Activated T-cell treated with anti-CD3 and anti-CD28 coated beads, Interleukin-2, amount 50 U/mL, for 4 hours (primary cell): Measurements from ENCODE around the gene ODAD3. TPM values are rescaled to one million over a fixed set of nuclear protein-coding genes. Genes with fewer than 3 reads are reported as not detected.
"Not testable (repeated sequence)": the region's sequence is repeated elsewhere in the genome, so short reads cannot be mapped to it uniquely, and the experiment has no call there.

Source experiments
- ATAC-seq, 2 donors: fragments of 200-7000 bp; cut with Tn5 transposase; one replicate each; pipeline ENCODE4 v1.10.0; 2021
- DNase-seq: peaks from one replicate; pipeline ENCODE4 v3.0.0-alpha.2; 2020
- H3K27me3 Mint-ChIP-seq: one replicate; pipeline ENCODE4 v1.8.0; 2021; ENCODE audit warnings: low read depth, mixed read lengths
- H3K36me3 Mint-ChIP-seq: one replicate; pipeline ENCODE4 v1.8.0; 2022; ENCODE audit warnings: mixed read lengths; ENCODE audit not compliant: insufficient read depth
- H3K4me1 Mint-ChIP-seq: one replicate; pipeline ENCODE4 v1.8.0; 2021; ENCODE audit warnings: low read depth, mixed read lengths
- H3K4me3 Mint-ChIP-seq: one replicate; pipeline ENCODE4 v1.8.0; 2021; ENCODE audit warnings: mild to moderate bottlenecking, moderate library complexity, mixed read lengths
- H3K9me3 Mint-ChIP-seq: one replicate; pipeline ENCODE4 v1.8.0; 2021; ENCODE audit warnings: mixed read lengths
- total RNA-seq, 3 donors: library from RNA; stranded (reverse); gene quantifications; one replicate each; pipeline ENCODE4 v1.2.1, GENCODE V29; 2021

The ODAD3 gene
- total RNA-seq, 3 donors from 2014 or later = 0.11 TPM; not detected in 2

DNA sequence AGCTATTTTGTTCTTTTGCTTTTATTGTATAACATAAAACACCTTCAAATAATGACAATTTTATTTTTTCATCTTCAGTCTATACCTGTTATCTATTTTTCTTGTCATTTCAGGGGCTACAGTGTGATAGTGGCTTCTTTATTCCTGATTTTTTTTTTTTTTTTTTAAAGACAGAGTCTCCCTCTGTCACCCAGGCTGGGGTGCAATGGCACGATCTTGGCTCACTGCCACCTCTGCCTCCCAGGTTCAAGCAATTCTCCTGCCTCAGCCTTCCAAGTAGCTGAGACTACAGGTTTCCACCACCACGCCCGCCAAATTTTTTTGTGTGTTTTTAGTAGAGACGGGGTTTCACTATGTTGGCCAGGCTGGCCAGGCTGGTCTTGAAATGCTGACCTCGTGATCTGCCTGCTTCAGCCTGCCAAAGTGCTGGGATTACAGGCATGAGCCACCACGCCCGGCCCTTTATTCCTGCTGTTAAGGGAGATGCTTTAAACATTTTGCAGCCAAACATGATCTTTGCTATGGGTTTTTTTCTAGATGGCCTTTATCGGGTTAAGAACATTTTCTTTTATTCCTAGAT, 33.4 kb upstream of the ODAD3 start:
- ATAC-seq, H3K9me3 Mint-ChIP-seq, H3K4me3 Mint-ChIP-seq, H3K4me1 Mint-ChIP-seq, DNase-seq, H3K36me3 Mint-ChIP-seq, H3K27me3 Mint-ChIP-seq: not testable (repeated sequence)

GRCh38 chr19:11465600-11465999, 30.7 kb upstream of the ODAD3 start:
- no peaks in the 10 kb centered on the region for H3K36me3 Mint-ChIP-seq
- no peak for ATAC-seq
- no peak for DNase-seq
- H3K9me3 Mint-ChIP-seq = no peaks in the 10 kb centered on the region
- H3K4me1 Mint-ChIP-seq = no peaks in the 10 kb centered on the region
- H3K4me3 Mint-ChIP-seq = no peak overlapping the region
- H3K27me3 Mint-ChIP-seq = no peaks in the 10 kb centered on the region

DNA sequence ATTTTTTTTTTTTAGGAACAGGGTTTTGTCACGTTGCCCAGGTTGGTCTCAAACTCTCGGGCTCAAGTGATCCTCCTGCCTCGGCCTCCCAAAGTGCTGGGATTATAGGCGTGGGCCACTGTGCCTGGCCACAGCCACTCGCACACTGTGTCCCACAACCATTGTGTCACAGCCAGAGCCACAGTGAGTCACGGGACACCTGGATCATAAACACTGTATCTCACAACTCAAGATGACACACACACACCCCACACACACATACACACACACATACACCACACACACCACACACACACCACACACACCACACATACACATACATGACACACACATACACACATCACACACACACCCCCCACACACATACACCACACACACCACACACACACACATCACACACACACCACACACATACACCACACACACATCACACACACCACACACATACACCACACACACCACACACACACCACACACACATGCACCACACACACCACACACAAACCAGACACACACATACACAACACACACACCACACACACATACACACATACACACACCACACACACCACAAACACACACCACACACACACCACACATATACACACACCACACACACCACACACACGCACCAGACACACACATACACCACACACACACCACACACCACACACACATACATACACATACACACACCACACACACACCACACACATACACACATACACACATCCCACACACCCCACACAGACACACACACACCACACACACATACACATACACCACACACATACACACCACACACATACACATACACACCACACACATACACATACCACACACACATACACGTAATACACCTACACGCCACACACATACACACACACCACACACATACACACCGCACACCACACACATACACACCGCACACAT, 29.7 kb upstream of the ODAD3 start:
- DNase-seq = no peak
- peaks cover 4% of the 10 kb centered on the region for H3K27me3 Mint-ChIP-seq
- H3K36me3 Mint-ChIP-seq = no peaks in the 10 kb centered on the region
- no peaks in the 10 kb centered on the region for H3K9me3 Mint-ChIP-seq
- no peaks in the 10 kb centered on the region for H3K4me1 Mint-ChIP-seq
- H3K4me3 Mint-ChIP-seq = no peak overlapping the region
- ATAC-seq = no peak

DNA sequence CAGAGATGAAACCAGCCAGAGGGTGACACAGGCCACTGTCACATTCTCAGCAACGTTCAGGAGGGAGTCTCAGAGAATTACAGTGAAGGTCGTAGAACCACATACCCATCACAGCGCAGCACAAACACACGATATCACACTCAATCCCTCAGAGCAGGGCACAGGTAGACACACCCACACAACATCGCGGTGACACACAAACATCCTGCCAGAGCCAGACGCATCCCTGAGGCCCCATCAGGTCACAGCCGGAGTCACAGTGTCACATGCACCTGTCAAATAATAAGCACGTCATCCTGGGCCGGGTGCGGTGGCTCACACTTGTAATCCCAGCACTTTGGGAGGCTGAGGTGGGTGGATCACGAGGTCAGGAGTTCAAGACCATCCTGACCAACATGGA, 28.5 kb upstream of the ODAD3 start:
- Mint-ChIP-seq H3K4me3 (no peak overlapping the region), H3K36me3 (no peaks in the 10 kb centered on the region), H3K9me3 (no peaks in the 10 kb centered on the region), H3K27me3 (peaks cover 4% of the 10 kb centered on the region), H3K4me1 (no peaks in the 10 kb centered on the region)
- DNase-seq (no peak), ATAC-seq (peak in 1 of 2 donors; percentile 34)

GRCh38 chr19:11461453-11461852, 26.5 kb upstream of the ODAD3 start:
- no peak overlapping the region for H3K4me3 Mint-ChIP-seq
- DNase-seq (no peak), ATAC-seq (no peak)
- peaks cover 4% of the 10 kb centered on the region for H3K27me3 Mint-ChIP-seq
- H3K9me3 Mint-ChIP-seq = no peaks in the 10 kb centered on the region
- no peaks in the 10 kb centered on the region for H3K4me1 Mint-ChIP-seq
- H3K36me3 Mint-ChIP-seq = no peaks in the 10 kb centered on the region

GRCh38 chr19:11460207-11460606, 25.3 kb upstream of the ODAD3 start:
- Mint-ChIP-seq H3K36me3 (no peaks in the 10 kb centered on the region), H3K4me1 (no peaks in the 10 kb centered on the region), H3K27me3 (peaks cover 4% of the 10 kb centered on the region), H3K4me3 (no peak overlapping the region), H3K9me3 (no peaks in the 10 kb centered on the region)
- no peak for DNase-seq
- ATAC-seq = peak in 1 of 2 donors; percentile 40

GRCh38 chr19:11458912-11459311, 24.0 kb upstream of the ODAD3 start:
- H3K4me3 Mint-ChIP-seq, DNase-seq, H3K27me3 Mint-ChIP-seq, H3K4me1 Mint-ChIP-seq, ATAC-seq, H3K9me3 Mint-ChIP-seq, H3K36me3 Mint-ChIP-seq: not testable (repeated sequence)

DNA sequence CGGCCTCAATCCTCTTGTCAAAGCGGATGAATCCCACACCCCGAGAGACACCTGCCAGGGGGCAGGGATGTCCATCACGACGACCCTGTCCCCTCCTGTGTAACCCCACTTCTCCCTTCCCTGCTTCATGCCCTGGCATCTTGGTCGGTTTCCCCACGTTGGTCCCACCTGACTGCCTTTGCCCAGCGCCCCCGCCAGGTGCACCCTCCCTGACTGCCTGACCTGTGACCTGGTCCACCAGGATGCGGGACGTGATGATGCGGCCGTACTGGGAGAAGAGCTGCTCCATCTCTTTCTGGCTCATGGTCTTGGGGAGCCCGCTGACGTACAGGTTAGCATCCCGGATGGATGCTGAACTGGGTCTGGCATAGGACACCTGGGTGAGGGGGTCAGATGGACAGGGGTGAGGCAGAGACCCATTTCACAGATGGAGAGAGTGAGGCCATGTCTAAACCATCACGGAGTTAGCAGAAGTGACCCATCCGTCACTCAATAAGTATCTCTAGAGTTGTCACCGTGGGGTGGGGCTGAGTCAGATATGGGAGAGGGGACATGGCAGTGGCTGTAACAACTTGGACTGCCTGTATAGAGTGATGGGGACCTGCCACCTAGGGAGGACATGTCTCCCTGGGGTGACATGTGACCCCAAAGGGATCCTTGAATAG, 23.4 kb upstream of the ODAD3 start:
- Mint-ChIP-seq H3K4me3 (no peak overlapping the region), H3K9me3 (no peaks in the 10 kb centered on the region), H3K36me3 (no peaks in the 10 kb centered on the region), H3K27me3 (peaks cover 4% of the 10 kb centered on the region), H3K4me1 (no peaks in the 10 kb centered on the region)
- ATAC-seq (no peak), DNase-seq (no peak)

GRCh38 chr19:11457831-11458230, 22.9 kb upstream of the ODAD3 start:
- H3K4me3 Mint-ChIP-seq = no peak overlapping the region
- no peak for ATAC-seq
- DNase-seq = no peak
- no peaks in the 10 kb centered on the region for H3K9me3 Mint-ChIP-seq
- no peaks in the 10 kb centered on the region for H3K4me1 Mint-ChIP-seq
- peaks cover 4% of the 10 kb centered on the region for H3K27me3 Mint-ChIP-seq
- no peaks in the 10 kb centered on the region for H3K36me3 Mint-ChIP-seq

DNA sequence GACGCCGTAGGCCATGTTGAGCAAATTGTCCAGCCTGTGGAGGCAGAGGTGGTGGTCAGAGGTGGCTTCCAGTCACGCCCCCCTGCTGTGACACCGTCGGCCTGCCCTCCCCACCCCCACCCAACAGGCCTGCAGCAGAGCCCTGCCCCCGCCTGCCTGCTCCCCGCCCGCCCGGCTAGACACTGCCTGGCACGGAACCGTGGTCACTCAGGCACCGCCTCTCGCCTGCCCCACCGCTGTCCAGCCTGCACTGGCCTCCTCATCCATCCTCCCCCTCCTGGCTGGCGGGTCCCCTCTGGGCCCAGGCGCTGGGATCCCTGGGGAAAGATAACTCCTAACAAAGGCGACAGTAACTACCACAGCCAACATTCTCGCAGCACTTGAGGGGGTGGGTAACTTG, 22.2 kb upstream of the ODAD3 start:
- H3K27me3 Mint-ChIP-seq = peaks cover 4% of the 10 kb centered on the region
- H3K9me3 Mint-ChIP-seq = no peaks in the 10 kb centered on the region
- H3K36me3 Mint-ChIP-seq = no peaks in the 10 kb centered on the region
- ATAC-seq (no peak), DNase-seq (no peak)
- H3K4me3 Mint-ChIP-seq = no peak overlapping the region
- H3K4me1 Mint-ChIP-seq = no peaks in the 10 kb centered on the region

DNA sequence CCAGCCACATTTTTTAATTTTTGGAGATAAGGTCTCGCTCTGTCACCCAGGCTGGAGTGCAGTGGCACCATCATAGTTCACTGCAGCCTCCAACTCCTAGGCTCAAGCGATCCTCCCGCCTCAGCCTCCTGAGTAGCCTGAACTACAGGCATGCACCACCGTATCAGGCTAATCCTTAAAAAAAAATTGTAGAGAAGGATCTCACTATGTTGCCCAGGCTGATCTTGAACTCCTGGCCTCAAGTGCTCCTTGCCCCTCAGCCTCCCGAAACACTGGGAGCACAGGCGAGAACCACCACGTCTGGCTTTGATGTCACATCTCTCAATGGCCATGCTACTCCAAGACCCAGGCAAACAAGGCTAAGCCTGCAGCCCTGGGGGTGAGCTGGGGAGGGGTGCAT, 21.7 kb upstream of the ODAD3 start:
- DNase-seq (no peak), ATAC-seq (no peak)
- Mint-ChIP-seq H3K4me3 (no peak overlapping the region), H3K36me3 (no peaks in the 10 kb centered on the region), H3K4me1 (no peaks in the 10 kb centered on the region), H3K27me3 (peaks cover 4% of the 10 kb centered on the region), H3K9me3 (no peaks in the 10 kb centered on the region)

- H3K36me3 Mint-ChIP-seq, ATAC-seq, H3K4me1 Mint-ChIP-seq, H3K4me3 Mint-ChIP-seq, H3K9me3 Mint-ChIP-seq, H3K27me3 Mint-ChIP-seq, DNase-seq: not testable (repeated sequence)
Measured at GRCh38 chr19:11455233-11455554, 20.3 kb upstream of the ODAD3 start.

DNA sequence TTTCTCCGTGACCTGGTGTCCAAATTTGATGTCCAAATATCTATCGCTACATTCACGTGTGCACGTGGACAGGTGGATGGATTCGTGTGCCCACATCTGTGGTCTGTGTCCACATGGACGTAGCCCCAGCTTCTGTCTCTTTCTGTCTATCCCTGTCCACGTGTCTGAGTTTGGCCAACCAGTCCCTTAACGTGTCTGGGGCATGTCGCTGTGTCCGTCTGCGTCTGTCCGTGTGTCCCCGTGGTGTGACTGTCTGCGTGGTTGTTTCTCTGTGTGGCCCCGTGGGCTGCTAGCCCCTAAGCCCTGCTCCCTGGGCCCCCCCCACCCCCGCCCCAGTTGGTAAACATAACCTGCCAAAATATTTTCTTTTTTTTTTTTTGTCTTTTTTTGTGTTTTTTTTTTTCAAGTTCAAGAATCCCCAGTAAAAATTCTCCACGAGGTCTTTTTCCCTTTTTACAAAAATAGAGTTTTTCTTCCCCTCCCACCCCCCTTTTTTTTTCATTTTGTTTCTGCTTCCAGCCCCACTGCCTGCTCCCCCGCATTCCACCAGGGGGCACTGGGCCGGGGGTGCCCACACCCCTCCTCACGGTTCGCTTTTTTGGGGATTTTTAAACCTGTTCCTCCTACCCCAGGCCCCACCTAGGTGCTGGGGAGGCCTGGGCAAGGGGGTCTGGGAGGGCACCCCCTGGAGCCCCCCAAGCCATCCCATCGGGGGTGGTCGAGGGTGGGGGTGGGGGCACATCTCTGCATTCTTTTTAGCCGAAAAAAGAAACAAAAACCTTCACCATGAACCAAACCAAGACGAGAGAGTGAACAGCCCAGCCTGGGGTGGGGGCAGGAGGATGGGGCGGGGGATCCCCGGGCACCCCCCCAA, 18.8 kb upstream of the ODAD3 start:
- H3K4me1 Mint-ChIP-seq = no peaks in the 10 kb centered on the region
- ATAC-seq (peak; percentile 42 to 43), DNase-seq (no peak)
- H3K9me3 Mint-ChIP-seq = no peaks in the 10 kb centered on the region
- H3K4me3 Mint-ChIP-seq = no peak overlapping the region
- no peaks in the 10 kb centered on the region for H3K27me3 Mint-ChIP-seq
- peaks cover 4% of the 10 kb centered on the region for H3K36me3 Mint-ChIP-seq

DNA sequence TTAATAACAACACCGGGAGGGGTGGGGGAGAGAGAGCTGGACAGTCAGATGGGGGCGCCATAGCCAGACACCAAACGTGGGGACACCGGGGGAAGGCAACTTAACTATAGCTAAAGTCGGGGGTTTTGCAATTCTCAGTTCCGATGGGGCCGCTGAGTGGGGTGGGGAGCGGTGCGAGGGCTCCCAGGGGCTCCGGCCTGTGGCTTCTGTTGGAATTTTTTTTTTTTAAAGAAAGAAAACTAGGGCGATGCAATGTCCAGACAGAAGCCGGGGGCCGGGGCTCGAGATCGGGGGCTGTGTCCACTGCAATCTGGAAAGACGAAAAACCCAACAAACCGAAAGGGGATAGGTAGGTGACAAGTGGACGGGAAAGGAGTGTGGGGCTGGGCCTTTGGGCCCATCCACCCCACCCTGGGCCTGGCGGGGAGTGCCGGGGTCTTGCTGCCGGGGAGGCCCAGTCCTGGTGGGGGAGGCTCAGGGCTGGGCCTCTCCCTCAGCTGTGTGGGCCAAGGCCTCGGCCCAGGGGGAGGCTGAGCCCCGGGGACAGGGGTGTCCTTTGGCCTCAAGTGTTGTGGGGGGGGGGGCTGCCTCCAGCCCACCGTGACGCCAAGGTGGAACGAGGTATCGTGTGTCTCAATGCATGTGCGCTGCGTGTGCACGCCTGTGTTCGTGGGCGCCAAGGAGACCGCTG, 17.8 kb upstream of the ODAD3 start:
- no peak for DNase-seq
- H3K27me3 Mint-ChIP-seq = no peaks in the 10 kb centered on the region
- no peak for ATAC-seq
- H3K9me3 Mint-ChIP-seq = no peaks in the 10 kb centered on the region
- no peak overlapping the region for H3K4me3 Mint-ChIP-seq
- peaks cover 4% of the 10 kb centered on the region for H3K36me3 Mint-ChIP-seq
- no peaks in the 10 kb centered on the region for H3K4me1 Mint-ChIP-seq
